ENCODE data around the gene USP6. TPM values are rescaled to one million over a fixed set of nuclear protein-coding genes. Genes with fewer than 3 reads are reported as not detected.

USP6 gene
- total RNA-seq, 1 experiment from 2014 or later: 0.08 TPM

DNA sequence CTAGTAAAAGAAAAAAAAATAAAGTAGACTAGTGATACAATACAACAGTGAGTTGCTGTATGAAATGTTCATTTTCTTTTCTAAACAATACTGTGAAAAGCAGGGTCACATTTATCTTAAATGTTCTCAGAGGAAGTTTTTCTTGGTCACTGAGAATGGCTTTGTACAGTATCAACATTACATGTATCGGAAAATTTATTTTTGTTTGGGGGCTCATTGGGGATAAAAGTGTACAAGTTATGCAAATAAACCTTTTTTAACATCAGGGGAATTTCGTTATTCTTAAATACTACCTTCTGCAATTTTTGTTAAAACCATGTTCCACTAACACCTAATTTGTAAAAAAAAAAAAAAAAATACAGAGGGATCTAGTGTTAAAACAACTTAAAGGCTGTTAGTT, 84.5 kb downstream of the USP6 start:
- in situ Hi-C loops (cut with HindIII; ENCODE audit: low pct_unique_long_range_greater_than_20kb, low sequenced_read_pairs): no loop called here
- TF ChIP-seq POLR2AphosphoS5 (IDR thresholded peaks at IDR 0.05; ENCODE audit: low read depth, low read length): no peak
- TF ChIP-seq, protein P1, sequence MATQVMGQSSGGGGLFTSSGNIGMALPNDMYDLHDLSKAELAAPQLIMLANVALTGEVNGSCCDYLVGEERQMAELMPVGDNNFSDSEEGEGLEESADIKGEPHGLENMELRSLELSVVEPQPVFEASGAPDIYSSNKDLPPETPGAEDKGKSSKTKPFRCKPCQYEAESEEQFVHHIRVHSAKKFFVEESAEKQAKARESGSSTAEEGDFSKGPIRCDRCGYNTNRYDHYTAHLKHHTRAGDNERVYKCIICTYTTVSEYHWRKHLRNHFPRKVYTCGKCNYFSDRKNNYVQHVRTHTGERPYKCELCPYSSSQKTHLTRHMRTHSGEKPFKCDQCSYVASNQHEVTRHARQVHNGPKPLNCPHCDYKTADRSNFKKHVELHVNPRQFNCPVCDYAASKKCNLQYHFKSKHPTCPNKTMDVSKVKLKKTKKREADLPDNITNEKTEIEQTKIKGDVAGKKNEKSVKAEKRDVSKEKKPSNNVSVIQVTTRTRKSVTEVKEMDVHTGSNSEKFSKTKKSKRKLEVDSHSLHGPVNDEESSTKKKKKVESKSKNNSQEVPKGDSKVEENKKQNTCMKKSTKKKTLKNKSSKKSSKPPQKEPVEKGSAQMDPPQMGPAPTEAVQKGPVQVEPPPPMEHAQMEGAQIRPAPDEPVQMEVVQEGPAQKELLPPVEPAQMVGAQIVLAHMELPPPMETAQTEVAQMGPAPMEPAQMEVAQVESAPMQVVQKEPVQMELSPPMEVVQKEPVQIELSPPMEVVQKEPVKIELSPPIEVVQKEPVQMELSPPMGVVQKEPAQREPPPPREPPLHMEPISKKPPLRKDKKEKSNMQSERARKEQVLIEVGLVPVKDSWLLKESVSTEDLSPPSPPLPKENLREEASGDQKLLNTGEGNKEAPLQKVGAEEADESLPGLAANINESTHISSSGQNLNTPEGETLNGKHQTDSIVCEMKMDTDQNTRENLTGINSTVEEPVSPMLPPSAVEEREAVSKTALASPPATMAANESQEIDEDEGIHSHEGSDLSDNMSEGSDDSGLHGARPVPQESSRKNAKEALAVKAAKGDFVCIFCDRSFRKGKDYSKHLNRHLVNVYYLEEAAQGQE (IDR thresholded peaks at IDR 0.05; ENCODE audit: insufficient read depth in 1 of 2, low read depth in 2 of 2, low read length in 1 of 2): no peak
- TF ChIP-seq SIN3A (IDR thresholded peaks at IDR 0.05; ENCODE audit: borderline replicate concordance, insufficient read depth, low read depth, low read length): no peak
- TF ChIP-seq, protein P2, sequence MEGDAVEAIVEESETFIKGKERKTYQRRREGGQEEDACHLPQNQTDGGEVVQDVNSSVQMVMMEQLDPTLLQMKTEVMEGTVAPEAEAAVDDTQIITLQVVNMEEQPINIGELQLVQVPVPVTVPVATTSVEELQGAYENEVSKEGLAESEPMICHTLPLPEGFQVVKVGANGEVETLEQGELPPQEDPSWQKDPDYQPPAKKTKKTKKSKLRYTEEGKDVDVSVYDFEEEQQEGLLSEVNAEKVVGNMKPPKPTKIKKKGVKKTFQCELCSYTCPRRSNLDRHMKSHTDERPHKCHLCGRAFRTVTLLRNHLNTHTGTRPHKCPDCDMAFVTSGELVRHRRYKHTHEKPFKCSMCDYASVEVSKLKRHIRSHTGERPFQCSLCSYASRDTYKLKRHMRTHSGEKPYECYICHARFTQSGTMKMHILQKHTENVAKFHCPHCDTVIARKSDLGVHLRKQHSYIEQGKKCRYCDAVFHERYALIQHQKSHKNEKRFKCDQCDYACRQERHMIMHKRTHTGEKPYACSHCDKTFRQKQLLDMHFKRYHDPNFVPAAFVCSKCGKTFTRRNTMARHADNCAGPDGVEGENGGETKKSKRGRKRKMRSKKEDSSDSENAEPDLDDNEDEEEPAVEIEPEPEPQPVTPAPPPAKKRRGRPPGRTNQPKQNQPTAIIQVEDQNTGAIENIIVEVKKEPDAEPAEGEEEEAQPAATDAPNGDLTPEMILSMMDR (IDR thresholded peaks at IDR 0.05): no peak
- TF ChIP-seq TCF7L2 (IDR thresholded peaks at IDR 0.05; ENCODE audit: low read depth, low read length): no peak
- intact Hi-C loops (cut with micrococcal nuclease; ENCODE audit: unreplicated experiment): no loop called here
- ChIA-PET POLR2A (interaction anchor here (0.6 kb wide), 1 partner anchor 160 kb away, joined by 12 read pairs; no protein-coding TSS in a partner anchor), CTCF (no interaction called here)
- Histone ChIP-seq H3K36me3 (ENCODE audit: control insufficient read depth, insufficient read depth, low read length) (no peaks in the 10 kb centered on the region), H3K27me3 (ENCODE audit: control insufficient read depth, insufficient read depth, low read length) (no peaks in the 10 kb centered on the region), H3K4me3 (ENCODE audit: low read depth in 2 of 2, low read length in 2 of 2) (no peak overlapping the region), H3K27ac (ENCODE audit: low read length) (no peak overlapping the region), H3K4me1 (ENCODE audit: control insufficient read depth, insufficient read depth, low read length) (peaks cover 4% of the 10 kb centered on the region), H3K9me3 (ENCODE audit: control insufficient read depth, insufficient read depth, low read depth, low read length) (no peaks in the 10 kb centered on the region)
- DNase-seq (ENCODE audit: low read depth, low spot score) (no peak), ATAC-seq (no peak)
- no TSS peak for BruUV-seq (replicated peaks)

DNA sequence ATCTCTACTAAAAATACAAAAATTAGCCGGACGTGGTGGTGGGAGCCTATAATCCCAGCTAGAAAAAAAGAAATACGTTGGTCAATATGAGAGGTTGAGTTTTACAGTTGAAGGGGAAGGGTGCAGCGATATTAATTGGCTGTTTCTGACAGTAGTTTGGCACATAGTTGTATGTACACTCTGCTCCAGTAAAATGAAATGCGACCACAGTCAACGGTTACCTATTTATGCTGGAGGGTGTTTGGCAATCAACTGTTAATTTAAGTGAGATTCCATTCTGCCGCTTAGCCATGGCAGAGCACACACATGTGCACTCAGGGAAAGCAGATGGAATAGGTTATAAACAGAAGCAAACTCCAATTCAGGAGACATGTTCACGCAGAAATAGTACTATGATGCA, 85.2 kb downstream of the USP6 start:
- ATAC-seq (no peak), DNase-seq (ENCODE audit: low read depth, low spot score) (no peak)
- Histone ChIP-seq H3K4me3 (ENCODE audit: low read depth in 2 of 2, low read length in 2 of 2) (no peak overlapping the region), H3K4me1 (ENCODE audit: control insufficient read depth, insufficient read depth, low read length) (peaks cover 4% of the 10 kb centered on the region), H3K9me3 (ENCODE audit: control insufficient read depth, insufficient read depth, low read depth, low read length) (no peaks in the 10 kb centered on the region), H3K27me3 (ENCODE audit: control insufficient read depth, insufficient read depth, low read length) (no peaks in the 10 kb centered on the region), H3K27ac (ENCODE audit: low read length) (no peak overlapping the region), H3K36me3 (ENCODE audit: control insufficient read depth, insufficient read depth, low read length) (no peaks in the 10 kb centered on the region)
- in situ Hi-C loops (cut with HindIII; ENCODE audit: low pct_unique_long_range_greater_than_20kb, low sequenced_read_pairs): no loop called here
- BruUV-seq (replicated peaks): no TSS peak
- TF ChIP-seq, protein P2 (IDR thresholded peaks at IDR 0.05): no peak
- ChIA-PET POLR2A (no interaction called here), CTCF (interaction anchor here (0.6 kb wide), 1 partner anchor 31 kb away, joined by 3 read pairs; no protein-coding TSS in a partner anchor)
- intact Hi-C loops (cut with micrococcal nuclease; ENCODE audit: unreplicated experiment): no loop called here
